ENCODE results near the gene NCAPG.
"Not testable (repeated sequence)": the region's sequence is repeated elsewhere in the genome, so short reads cannot be mapped to it uniquely, and the experiment has no call there.

The NCAPG gene

DNA sequence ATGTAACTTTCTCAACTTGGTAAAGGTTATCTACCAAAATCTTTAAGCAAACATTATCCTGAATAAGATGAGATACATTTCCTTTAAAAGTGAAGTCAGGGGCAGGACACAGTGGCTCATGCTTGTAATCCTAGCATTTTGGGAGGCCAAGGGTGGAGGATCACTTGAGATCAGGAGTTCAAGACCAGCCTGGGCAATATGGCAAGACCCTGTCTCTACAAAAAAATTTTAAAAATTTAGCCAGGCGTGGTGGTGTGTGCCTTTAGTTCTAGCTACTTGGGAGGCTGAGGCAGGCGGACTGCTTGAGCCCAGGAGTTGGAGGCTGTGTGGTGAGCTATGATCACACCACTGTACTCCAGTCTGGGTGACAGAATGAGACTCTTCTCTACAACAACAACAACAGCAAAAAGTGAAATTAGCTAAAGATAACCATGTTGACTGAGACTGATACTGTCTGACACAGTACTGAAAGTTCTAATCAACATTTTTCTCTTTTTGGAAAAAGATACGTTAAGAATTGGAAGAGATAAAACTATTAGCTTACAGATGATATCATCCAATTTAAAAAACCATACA, 5.1 kb upstream of the NCAPG start:
- DNase-seq = no peak

DNA sequence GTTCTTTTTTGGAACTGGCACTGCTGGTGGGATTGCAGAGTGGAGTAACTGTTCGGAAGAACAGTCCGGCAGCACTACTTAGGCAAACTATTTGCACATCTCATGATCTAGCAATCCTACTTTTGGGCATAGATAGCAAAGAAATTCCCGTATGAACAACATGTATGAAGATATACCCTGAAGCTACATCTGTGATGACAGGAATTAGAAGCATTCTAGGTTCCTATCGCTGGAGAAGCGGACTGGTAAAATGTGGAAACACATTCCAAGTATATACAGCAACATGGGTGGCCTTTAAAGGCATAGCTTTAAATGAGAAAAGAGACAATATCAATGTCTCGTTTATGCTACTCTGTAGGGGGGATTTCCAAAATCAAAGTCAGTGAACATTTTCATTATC, 3.3 kb upstream of the NCAPG start:
- DNase-seq = no peak

DNA sequence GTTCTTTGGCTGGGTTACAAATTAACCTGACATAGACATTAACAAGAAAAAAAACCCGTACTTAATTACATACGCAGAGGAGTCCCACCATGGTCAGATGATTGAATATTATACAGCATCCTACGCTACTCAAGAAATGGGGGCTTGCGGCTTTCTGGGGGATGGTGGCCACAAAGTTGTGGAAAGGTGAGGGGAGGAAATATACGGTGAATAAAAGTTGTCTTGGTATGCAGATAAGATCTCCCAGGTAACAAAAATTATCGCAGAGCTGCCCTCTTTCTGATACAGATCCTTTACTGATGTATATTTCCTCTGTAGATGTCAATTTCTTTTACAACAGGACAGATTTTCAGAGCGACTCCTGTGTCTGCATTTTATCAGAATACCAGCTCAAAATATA, 1.1 kb upstream of the NCAPG start:
- no peak for DNase-seq

DNA sequence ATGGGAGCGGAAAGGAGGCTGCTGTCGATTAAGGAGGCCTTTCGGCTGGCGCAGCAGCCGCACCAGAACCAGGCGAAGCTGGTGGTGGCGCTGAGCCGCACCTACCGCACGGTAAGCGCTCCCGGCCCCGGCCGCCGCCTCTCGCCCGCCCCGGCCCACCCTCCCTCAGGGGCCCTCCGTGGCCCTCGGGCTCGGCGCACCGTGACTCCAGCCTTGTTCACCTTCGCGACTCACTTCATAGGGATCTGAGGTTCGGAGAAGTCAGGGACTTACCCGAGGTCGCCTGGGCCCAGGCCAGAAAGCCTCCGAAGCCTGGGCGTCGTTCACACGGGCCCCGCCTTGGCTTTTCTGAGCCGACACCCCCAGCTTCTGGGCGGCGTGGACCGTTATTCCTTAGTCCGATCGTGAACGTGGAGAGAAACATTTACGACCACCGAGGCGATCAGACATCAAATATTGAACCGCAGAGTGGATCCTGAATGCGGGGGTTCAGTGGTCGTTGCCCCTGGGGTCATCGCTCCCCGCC, 362 bp downstream of the NCAPG start:
- DNase-seq = no peak

DNA sequence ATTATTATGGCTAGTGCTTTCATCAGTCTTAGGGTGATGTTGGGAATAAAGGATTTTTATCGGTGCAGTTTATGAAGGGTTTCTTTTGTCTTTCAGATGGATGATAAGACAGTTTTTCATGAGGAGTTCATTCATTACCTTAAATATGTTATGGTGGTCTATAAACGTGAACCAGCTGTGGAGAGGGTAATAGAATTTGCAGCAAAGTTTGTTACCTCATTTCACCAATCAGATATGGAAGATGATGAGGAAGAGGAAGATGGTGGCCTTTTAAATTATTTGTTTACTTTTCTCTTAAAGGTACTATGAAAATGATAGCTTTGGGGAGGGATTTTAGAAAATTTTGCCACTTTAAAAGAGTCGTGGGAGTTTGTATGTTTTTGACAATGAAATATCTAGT, 1.3 kb downstream of the NCAPG start:
- DNase-seq = no peak

DNA sequence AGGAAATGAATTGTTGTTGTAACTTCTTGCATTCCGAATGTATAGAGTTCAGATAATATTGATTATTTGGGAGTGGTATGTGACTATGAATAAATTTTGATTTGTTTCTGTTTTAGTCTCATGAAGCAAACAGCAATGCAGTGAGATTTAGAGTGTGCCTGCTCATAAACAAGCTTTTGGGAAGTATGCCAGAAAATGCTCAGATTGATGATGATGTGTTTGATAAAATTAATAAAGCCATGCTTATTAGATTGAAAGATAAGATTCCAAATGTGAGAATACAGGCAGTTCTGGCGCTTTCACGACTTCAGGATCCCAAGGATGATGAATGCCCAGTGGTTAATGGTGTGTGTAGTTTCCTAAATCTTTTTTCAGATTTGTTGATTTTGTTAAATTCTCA, 2.0 kb downstream of the NCAPG start:
- no peak for DNase-seq

DNA sequence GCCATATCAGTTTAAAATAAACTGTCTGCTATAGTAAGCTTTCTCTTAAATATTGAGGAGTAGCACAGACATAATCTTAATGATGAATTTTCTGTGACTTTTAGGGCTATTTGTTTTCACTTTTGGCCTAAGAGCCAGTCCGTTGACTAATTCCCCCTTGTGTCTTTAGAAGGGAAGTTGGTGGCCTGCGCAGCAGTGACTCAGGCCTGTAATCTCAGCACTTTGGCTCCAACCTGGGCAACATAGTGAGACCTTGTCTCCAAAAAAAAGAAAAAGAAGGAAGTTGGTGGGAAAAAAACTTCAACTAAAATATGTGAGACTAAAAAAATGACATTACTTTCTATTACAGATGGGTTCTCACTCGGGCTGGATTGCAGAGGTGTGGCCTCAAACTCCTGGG, 3.4 kb downstream of the NCAPG start:
- DNase-seq = no peak

DNA sequence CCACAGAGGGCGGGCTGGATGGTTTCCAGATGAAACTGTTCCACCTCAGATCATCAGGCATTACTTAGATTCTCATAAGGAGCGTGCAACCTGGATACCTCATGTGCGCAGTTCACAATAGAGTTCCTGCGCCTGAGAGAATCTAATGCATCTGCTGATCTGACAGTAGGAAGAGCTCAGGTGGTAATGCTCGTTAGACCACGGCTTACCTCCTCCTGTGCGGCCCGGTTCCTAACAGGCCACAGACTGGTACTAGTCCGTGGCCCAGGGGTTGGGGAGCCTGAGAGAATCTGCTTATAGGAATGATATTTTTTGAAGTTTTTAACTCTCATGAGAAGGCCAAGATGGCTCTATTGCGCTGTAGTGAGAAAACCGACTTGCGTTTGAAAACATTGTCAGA, 5.4 kb downstream of the NCAPG start:
- no peak for DNase-seq

DNA sequence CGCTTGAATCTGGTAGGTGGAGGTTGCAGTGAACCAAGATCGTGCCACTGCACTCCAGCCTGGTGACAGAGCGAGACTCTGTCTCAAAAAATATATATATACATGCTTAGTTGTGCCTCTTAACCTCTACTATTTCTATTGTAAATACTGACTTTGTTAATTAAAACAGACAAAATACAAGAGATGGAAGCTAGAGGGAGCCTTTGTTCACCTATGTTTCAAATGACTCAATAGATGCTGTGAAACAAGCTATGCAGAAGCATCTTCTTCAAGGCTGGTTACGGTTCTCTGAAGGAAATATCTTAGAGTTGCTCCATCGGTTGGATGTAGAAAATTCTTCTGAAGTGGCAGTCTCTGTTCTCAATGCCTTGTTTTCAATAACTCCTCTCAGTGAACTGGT, 6.2 kb downstream of the NCAPG start:
- DNase-seq = no peak

DNA sequence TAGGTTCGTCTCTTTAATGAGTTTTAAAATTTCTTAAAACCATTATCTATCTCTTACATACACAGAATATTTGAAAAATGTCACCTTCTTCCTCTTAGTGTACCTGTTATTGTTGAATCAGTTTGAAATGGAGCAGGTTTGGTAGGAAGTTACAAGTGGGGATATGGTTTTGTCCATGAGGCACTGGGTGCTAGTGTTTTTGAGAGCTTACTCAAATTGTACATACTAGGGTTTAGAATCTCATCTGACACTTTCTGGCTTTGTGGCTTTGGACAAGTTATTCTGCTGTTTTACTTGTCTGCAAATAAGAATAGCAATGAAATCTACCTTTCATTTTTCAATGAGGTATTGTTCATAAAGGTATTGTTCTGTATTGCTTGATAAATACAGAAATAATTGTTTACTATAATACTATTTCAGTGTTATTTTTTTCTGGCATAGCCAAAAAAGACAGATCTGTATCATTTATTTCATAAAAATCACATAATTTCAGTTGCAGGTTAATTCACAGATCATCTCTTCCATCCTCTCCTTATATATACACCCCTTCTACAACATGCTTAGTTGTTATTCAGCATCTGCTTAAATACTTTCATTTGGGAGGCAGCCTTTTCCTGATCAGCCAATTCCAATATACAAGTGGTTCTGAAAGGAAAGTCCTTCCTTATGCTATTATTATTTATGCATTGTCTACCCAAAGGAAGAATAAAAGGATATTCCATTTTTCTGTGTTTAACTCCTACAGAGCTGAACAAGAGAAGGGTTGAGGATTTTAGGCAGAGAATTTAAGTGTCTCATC, 13.3 kb downstream of the NCAPG start:
- DNase-seq = no peak

DNA sequence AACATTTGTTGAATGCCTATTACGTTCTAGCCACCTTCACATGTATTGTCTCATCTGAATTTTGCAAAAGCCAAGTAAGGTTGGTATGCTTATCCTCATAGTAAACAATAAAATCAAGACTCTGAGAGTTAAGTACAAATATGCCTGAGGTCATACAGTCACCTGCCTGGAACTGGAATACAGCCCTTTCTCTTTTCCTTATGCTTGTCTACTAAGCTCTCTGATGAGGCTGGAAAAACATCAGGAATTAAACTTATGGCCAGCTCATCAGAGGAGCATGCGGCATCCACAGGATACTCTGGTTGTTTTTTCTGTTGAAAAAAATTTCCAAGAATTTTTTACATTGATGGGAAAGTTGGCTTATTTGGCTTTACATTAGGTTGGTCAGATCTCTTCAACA, 35.5 kb downstream of the NCAPG start:
- no peak for DNase-seq

DNA sequence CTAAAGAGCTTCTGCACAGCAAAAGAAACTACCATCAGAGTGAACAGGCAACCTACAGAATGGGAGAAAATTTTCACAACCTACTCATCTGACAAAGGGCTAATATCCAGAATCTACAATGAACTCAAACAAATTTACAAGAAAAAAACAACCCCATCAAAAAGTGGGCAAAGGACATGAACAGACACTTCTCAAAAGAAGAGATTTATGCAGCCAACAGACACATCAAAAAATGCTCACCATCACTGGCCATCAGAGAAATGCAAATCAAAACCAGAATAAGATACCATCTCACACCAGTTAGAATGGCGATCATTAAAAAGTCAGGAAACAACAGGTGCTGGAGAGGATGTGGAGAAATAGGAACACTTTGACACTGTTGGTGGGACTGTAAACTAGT, 39.5 kb downstream of the NCAPG start:
- DNase-seq = not testable (repeated sequence)

DNA sequence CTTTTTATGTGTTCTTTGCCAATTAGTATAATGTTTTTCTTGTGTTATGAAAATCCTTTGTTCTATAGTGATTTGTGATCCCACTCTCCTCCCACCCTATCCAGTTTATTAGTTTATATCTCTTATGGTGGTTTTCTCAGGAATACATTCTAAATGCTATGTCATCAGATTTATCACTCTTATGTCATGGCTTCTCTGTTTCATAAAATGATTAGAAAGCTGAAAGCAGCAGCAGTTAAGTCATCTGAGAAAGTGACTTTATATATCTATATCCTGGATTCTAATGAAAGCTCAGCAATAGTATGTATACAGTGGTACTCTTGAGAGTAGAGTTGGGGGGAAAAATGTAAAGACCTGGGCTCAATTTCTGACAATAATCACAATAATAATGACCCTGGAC, 41.2 kb downstream of the NCAPG start:
- DNase-seq = no peak

DNA sequence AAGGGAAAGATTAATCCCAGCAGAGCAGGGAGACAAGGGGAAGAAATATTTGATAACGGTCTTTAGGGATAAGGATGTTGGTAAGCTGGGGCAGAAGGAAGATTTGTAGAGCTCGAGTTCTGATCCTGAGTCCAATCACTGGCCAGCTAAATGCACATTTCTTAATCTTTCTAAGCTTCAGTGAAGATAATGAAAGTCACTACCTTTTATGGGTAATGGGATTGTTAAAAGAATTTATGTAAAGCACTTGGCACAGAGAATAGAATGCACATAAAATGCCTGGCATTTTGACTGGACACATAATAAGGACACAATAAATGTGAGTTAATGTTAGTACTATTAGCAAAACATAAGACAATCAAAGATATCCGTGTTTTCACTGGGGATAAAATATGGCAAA, 43.3 kb downstream of the NCAPG start:
- DNase-seq = no peak

DNA sequence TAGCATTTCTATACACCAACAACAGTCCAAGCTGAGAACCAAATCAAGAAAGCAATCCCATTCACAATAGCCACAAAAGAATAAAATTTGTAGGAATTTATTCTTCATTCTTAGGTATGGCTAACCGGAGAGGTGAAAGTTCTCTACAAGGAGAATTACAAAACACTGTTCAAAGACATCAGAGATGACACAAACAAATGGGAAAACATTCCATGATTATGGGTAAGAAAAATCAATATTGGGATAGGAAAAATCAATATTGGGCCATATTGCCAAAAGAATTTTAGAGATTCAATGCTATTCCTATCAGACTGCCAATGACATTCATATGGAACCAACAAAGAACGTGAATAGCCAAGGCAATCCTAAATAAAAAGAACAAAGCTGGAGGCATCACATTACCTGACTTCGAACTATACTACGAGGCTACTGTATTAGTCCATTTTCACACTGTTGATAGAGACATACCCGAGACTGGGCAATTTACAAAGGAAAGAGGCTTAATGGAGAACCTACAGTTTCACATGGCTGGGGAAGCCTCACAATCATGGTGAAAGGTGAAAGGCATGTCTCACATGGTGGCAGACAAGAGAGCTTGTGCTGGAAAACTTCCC, 49.1 kb downstream of the NCAPG start:
- no peak for DNase-seq

DNA sequence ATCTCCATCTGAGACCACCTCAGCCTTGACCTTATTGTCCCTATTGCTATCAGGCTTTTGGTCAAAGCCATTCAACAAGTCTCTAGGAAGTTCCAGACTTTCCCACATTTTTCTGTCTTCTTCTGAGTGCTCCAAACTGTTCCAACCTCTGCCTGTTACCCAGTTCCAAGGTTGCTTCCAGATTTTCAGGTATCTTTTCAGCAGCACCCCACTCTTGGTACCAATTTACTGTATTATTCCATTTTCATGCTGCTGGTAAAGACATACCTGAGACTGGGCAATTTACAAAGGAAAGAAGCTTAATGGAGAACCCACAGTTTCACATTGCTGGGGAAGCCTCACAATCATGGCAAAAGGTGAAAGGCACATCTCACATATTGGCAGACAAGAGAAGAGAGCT, 51.1 kb downstream of the NCAPG start:
- not testable (repeated sequence) for DNase-seq

DNA sequence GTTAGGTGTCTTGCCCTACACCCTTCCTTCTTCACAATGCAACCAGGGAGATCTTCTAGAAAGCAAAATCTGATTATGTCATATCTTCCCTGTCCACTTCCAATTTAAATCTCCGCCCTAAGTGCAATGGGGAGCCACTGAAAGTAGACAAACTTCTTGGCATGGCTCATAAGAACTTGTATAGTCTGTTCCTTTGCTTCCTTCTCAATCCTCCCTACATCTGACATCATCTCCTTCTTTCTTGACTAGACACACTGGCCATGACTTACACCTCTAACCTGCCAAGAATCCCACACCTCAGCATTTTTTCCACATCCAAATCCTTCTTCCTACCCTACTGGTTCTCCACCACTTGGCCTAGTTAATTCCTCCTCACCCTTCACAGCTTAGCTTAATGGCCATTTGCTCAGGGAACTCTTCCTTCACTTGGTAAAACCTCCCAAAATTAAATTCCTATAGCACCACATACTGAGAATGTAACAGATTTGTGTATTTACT, 55.1 kb downstream of the NCAPG start:
- DNase-seq = no peak

DNA sequence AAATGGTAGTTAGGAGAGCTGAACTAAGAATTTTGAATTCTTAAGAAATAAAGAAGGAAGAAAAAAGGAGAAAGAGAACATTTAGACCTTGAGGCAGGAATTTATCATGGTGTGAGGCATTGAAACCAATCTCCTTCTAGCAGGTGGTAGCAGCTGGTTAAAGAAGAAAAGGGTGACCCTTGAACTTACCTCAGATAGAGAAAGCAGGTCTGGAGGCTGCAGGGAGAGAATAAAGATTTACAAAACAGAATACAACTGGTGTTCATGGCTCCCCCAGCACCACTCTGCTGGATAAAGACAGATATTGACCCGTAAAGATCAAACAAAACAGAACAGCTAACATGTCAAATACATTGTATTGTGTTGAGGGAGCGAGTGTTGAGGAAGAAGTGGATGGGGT, 56.0 kb downstream of the NCAPG start:
- no peak for DNase-seq

DNA sequence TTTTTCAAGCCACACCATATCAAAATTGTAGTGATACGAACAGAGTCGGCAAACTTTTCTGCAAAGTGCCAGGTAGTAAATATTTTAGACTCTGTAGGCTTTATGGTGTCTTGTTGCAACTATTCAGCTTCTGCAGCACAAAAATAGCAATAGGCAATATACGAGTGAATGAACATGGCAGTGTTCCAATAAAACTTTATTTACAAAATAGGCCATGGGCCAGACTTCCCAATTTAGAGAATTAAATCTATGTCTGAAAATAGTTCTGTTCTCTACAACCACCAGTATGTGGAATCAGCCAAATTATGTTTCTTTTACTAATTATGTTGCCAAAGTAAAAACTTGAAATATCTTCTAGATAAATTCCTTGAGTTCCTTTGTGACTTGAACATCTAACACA, 56.5 kb downstream of the NCAPG start:
- DNase-seq = no peak

DNA sequence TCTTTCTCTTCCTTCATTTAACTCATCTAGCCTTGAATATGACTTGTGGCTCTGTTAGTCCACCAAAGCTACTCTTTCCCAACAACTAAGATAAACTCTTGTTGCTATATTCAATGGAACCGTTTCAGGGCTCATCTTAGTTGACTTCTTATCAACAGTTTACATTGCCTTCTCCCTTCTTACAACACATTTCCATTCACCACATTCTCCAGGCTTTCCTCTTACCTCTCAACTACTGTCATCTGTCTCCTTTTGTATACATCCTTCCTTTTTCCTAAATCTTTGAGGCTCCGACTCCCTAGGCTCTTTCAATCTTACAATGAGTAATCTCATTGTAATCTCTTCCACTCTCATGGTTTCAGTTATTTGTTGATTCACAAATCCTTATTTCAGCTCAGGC, 58.5 kb downstream of the NCAPG start:
- DNase-seq = no peak

DNA sequence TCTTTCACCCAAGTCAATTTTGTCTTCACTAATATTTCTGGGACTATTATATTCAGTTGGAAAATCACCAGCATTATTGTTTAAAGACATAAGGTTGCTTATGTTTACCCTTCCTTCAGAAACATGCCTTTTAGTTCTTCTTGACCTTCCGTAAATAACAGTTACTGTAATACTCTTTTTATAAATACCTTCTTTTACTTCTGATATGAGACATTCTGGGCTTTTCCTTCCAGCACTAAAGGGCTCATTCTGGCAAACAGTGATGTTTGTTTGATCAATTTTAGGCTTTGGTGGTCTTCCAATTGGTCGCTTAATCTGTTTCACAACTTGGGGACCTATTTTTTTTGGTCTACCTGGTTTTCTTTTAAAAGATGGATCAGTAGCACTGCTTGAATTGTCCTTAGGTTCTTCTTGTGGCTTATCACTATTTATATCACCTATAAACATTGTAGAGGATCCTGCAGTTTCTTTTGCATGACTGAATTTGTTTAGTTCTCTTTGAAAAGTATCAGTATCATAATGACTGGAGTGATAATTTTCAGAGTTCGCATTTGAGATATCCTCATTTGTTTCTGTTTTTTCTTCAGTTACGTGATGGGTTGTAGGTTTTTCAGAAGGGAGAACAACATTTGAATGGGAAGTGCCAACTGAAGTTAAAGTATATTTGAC, 64.8 kb downstream of the NCAPG start:
- DNase-seq = no peak

DNA sequence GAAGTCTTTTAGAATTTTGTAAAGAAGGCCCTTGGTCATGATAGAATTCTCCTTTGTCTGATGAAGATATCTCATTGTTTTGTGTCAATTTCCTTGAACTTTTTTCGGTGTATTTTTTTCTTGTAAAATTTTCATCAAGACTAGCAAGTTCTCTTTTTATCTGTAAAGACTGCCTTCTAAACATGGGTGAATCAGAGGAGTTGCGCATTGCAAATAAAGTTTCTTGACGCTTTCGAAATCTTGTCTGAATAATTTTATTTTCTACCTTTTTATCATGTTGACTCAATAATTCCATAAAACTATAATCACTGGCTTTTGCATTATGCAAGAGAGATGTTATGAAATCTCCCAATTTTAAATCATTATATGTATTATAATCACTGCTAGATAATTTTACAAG, 66.2 kb downstream of the NCAPG start:
- DNase-seq = no peak

DNA sequence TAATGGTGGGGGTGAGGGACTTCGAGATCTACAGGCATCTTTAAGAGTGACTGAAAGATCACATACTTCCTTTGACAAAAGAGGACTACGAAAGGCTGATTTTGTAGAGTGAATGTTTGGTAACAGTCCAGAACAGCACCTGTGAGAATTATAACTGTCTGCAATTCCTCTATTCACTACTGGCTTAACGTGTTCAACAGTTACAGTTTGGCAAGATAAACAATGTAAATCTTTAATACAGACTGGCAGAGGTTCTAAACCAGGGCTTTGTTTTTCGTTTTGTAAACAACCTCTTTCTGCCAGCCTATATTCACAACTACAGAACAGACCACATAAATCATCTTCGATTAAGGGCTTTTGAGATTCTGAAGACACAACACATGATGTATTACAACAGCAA, 66.9 kb downstream of the NCAPG start:
- DNase-seq = no peak

DNA sequence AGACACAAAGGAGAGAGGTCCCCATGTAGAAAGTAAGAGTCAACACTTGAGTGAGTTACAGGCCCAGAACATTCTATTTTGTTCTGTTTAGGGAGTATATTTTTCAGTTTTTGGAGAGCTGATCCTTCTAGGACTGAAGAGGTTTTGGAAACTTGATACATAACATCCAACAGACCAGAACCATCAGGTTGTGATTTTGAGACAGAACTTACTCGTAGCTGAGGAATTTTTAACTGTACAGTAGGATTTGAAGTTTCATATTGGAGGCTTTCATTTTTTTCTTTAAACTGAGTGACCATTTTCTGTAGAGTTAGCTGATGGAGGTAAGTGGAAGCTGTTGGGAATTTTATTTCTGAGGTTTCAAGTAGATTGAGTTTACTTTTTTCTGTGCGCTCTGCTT, 73.3 kb downstream of the NCAPG start:
- DNase-seq = no peak
